IPS-18c (cell line): ENCODE measurements around the gene DNAJB6.
A peak's percentile ranks its signal among the peaks of the same experiment; 100 is the strongest.

Source experiments
- H3K4me3 ChIP-seq: 2 replicates; pipeline ENCODE4 v1.7.0; 2013; ENCODE audit warnings: low read depth, mild to moderate bottlenecking, low read length, moderate library complexity; ENCODE audit not compliant: insufficient read depth
- H3K9me3 ChIP-seq: one replicate; pipeline ENCODE4 v1.6.1; 2013; ENCODE audit warnings: mild to moderate bottlenecking, low read length, moderate library complexity; ENCODE audit not compliant: control insufficient read depth, insufficient read depth

Gene DNAJB6

DNA sequence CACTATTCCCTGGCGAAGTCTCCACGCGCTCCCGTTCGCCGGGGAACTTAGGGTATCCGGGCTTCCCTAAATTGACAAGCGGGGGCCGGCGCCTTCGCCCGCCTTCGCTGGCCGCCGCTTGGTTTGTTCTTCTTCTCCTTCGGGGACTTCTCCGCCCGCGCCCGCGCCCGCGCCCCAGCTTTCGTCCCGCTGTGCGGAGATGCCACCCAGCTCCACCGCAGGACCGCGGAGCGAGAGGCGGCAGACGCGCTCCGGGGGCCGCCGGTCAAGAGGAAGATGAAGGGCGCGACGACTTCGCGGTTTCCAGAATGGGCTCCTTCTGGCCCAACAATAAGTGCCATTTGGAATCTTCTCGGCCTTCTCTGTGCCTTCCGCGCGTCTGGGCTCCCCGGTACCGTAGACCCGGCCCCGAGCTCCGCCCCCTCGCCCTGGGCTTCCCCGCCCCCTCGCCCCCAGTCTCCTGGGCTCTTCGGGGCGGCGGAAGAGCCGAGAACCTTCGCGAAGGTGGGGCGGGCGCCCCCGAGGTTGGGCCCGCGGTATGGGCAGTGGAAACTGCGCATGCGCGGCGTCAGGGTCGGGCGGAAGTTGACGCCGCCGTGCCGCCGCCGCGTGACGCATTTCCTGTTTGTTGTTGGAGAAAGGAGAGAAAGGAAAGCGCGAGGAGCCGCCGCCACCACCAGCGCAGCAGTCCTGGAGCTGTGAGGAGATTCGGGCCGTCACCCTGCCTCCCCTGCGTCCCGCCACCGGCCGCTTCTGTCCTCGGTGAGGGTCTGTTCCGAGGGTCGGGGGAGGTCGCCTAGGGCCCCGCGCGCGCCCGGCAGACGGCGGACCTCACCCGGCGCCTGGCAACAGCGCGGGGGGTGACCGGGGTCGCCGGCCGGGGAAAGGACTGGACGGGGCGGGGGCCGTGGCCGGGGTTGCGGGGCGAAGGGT is at the start of gene DNAJB6:
Gene DNAJB6 (plus strand): TSS at position 622 of the 933 bp plus-strand sequence. CDS start 21,569 bp downstream, outside the sequence.
- H3K9me3 ChIP-seq, result peaks cover 4% of the 10 kb centered on the region
- H3K4me3 ChIP-seq, result peak within 1 kb of the TSS; percentile 95

GRCh38 chr7:157291404-157292080 is 45.3 kb upstream of the DNAJB6 start:
- Histone ChIP-seq H3K4me3 (no peak overlapping the region), H3K9me3 (peaks cover 2% of the 10 kb centered on the region)

- H3K4me3 ChIP-seq, result no peak overlapping the region
- H3K9me3 ChIP-seq, result peaks cover 2% of the 10 kb centered on the region
These were observed 44.5 kb upstream of the DNAJB6 start for GRCh38 chr7:157292258-157292657.

DNA sequence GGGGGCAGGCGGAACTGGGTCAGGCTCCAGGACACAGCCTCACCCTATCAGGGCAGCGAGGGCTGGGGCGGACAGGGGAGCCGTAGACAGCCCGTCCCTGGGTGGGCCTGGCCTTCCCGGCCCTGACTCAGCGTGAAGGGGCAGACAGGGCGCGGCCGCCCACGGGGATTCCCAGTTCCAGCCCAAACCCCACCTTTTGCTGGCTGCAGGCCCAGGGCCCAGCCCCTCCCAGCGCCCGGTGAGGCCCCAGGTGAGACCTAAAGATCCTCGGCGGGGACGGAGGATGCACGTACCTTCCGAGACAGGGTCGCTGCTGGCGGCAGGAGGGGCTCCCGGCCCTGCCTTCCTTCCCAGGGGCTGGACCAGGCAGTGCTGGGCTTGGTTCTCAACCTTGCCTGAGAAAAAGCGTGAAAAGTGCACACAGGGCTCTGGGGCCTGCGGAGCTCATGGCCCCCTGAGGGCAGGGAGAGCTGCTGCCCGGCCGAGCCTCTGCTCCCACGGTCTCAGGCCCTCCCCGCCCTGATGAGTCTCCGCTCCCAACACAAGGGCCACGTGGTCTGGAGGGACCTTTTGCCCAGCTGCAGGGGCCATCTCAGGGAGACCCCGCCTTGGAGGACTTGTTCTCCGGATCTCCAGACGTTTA is 43.9 kb upstream of the DNAJB6 start:
- Histone ChIP-seq H3K9me3 (peaks cover 2% of the 10 kb centered on the region), H3K4me3 (no peak overlapping the region)

- Histone ChIP-seq H3K4me3 (no peak overlapping the region), H3K9me3 (peaks cover 2% of the 10 kb centered on the region)
These were observed 43.4 kb upstream of the DNAJB6 start for GRCh38 chr7:157293413-157293788.

DNA sequence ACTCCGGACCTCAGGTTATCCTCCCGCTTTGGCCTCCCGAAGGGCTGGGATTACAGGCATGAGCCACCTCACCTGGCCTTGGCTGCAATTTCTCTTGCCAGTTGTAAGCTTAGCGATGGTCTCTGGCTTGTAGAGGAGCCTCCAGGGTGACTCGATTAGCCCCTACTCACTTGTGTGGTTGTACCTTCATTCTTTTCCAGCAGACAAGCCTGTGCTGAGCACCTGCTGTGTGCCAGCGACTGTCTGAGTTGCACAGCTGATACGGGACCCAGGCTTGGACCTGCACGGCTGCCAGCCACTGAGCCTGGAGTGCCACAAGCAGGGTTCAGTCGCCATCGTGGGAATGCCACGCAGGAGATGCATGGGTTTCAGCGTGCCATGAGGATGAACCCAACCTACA is 42.0 kb upstream of the DNAJB6 start:
- Histone ChIP-seq H3K9me3 (no peaks in the 10 kb centered on the region), H3K4me3 (no peak overlapping the region)

GRCh38 chr7:157295338-157295737 is 41.5 kb upstream of the DNAJB6 start:
- Histone ChIP-seq H3K4me3 (no peak overlapping the region), H3K9me3 (no peaks in the 10 kb centered on the region)

- Histone ChIP-seq H3K4me3 (no peak overlapping the region), H3K9me3 (no peaks in the 10 kb centered on the region)
These were observed 39.6 kb upstream of the DNAJB6 start for GRCh38 chr7:157297185-157297584.

GRCh38 chr7:157299317-157299612 is 37.5 kb upstream of the DNAJB6 start:
- Histone ChIP-seq H3K9me3 (no peaks in the 10 kb centered on the region), H3K4me3 (no peak overlapping the region)

- Histone ChIP-seq H3K9me3 (no peaks in the 10 kb centered on the region), H3K4me3 (no peak overlapping the region)
These were observed 37.0 kb upstream of the DNAJB6 start for GRCh38 chr7:157299613-157300368.

DNA sequence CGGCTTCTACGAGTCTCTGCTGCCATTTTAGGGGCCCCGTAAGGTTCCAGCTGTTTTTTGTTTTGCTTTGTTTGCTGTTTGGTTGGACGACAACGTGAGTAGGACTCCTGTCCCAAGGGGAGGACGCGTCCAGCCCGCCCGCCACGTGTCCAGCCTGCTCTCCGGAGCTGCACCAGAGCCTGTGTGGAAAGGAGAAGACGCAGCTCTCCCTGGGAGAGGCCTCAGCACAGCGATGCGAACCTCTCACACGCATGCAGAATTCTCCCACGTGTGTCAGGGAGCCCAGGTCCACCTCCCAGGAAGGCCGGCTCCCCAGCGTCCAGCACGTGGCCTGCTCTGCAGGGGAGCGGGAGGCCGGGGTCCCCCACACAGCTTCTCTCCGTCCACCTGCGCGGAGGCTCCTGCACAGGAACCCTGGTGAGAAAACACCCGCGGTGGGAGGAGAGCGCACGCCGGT is 36.4 kb upstream of the DNAJB6 start:
- no peaks in the 10 kb centered on the region for H3K9me3 ChIP-seq

GRCh38 chr7:157301610-157302120 is 35.1 kb upstream of the DNAJB6 start:
- H3K9me3 ChIP-seq, result no peaks in the 10 kb centered on the region
- H3K4me3 ChIP-seq, result no peak overlapping the region

More for the DNA sequence above, 36.4 kb upstream of the DNAJB6 start:
- no peak overlapping the region for H3K4me3 ChIP-seq

GRCh38 chr7:157306846-157307838 is 29.7 kb upstream of the DNAJB6 start:
- Histone ChIP-seq H3K9me3 (no peaks in the 10 kb centered on the region), H3K4me3 (no peak overlapping the region; the same call in 1 of the 2 replicates)

DNA sequence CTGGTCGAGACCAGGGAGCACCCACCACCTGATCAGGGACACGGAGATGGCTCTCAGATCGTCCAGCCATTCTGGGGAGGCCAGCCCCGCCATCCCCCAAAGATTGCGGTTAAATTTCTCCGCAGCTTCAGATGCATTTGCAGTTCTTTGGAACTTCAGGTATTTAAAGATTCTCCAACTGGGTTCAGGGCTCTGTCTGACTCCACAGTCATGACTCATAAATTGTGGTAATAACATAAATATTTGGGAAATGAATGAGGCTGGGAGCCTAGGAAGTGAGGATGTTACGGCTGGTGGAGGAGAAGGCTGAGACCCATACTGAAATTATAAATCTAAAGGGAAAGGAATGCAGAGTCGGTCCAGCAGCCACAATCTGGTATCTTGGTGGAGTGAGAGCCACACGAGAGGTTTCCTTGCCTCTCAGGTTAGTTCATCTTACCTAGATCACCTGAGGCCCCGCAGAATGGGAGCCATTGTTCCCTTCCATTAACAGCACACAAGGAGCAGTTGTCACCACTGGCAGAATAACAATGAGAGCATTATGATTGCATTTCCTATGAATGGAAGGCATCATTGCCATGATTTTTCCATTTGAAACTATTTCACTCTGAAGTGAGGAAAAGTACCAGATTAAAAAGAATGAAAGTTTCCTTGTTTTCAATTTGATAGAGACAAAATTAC is 26.7 kb upstream of the DNAJB6 start:
- Histone ChIP-seq H3K9me3 (peaks cover 2% of the 10 kb centered on the region), H3K4me3 (no peak overlapping the region)

DNA sequence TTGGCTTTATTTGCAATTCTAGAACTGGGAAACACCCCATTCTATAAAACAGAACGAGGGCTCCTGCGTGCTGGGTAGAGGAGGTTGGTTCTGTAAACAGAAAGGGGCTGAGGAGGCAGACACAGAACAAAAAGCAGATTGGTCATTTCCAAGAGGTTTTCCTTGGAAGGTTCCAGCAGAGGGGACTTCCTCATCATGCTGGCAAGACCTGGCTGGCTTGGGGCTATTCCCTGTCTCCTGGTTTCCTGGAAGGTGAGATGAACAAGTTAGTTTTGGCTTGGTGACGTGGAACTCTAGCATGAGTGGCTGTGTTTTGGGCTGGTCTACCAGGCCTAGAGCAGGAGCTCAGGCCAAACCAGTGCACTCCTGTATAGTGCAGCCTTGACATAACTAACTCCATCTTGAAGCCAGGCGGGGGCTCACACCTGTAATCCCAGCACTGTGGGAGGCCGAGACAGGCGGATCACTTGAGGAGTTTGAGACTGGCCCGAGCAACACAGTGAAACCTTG is 26.1 kb upstream of the DNAJB6 start:
- Histone ChIP-seq H3K4me3 (no peak overlapping the region), H3K9me3 (peaks cover 2% of the 10 kb centered on the region)
